K562 (cell line): ENCODE results near the gene ADORA1. TPM values are rescaled to one million over a fixed set of nuclear protein-coding genes. Genes with fewer than 3 reads are reported as not detected.

Experiments
- ATAC-seq: fragments of 200-7000 bp; cut with Tn5 transposase; 3 replicates; pipeline ENCODE4 v1.9.1; 2020; ENCODE audit warnings: moderate library complexity
- BruUV-seq: library from RNA; stranded (reverse); fragments of 400-500 nt; replicated peaks from 2 replicates; lab custom pipeline; 2021; lab: Mats Ljungman, UMichigan
- CTCF ChIA-PET: fragments of 300-600 bp; formaldehyde crosslinking; extraction: SDS; loops from one replicate; lab custom pipeline; 2021; ENCODE audit warnings: low intra/inter-chr PET ratio; lab: Yijun Ruan, JAX
- POLR2A ChIA-PET: fragments of 300-600, 350-650 bp; sonication (Branson Sonifier 250); formaldehyde crosslinking; extraction: SDS; loops from one replicate; lab custom pipeline; 2021; ENCODE audit warnings: antibody characterized with exemption, inconsistent platforms; lab: Yijun Ruan, JAX
- DNase-seq, 4 experiments: peaks; one replicate each; pipeline versions ENCODE4 v3.0.0 to v3.0.0-alpha.2; 2011 to 2018; ENCODE audit warnings: low spot score in 3 of 4, mixed read lengths in 3 of 4; ENCODE audit errors: extremely low read depth in 1 of 4
- FAIRE-seq: peaks from 2 replicates; lab custom pipeline; 2011; peaks lifted over from hg19 to GRCh38; lab: Jason Lieb, UNC
- H2AFZ ChIP-seq: 2 replicates; pipeline ENCODE4 v1.6.0; 2011; ENCODE audit warnings: low read depth, low read length, control low read depth, inconsistent platforms
- H3K27ac ChIP-seq: fragments of 200-600 bp; 3 replicates; pipeline ENCODE4 v1.8.0; 2011; ENCODE audit warnings: low read depth, mild to moderate bottlenecking, control low read depth, inconsistent platforms, low read length, moderate library complexity, mixed read lengths; ENCODE audit errors: extremely low read depth
- H3K27me3 ChIP-seq, 2 experiments: fragments of 300-600 bp in 1 of 2; 2 replicates in 1 of 2; 3 replicates in 1 of 2; pipeline versions ENCODE4 v1.6.0 to v1.8.0; 2011; ENCODE audit warnings: inconsistent platforms in 2 of 2, low read length in 2 of 2, mild to moderate bottlenecking in 1 of 2, mixed read lengths in 1 of 2, moderate library complexity in 1 of 2; ENCODE audit not compliant: control insufficient read depth in 2 of 2, insufficient read depth in 2 of 2
- H3K36me3 ChIP-seq: fragments of 300-600 bp; 3 replicates; pipeline ENCODE4 v1.8.0; 2011; ENCODE audit warnings: mild to moderate bottlenecking, low read length, inconsistent platforms; ENCODE audit not compliant: control insufficient read depth, insufficient read depth
- H3K4me1 ChIP-seq, 2 experiments: fragments of 200-600 bp in 1 of 2; replicated peaks in 1 of 2; 2 replicates in 1 of 2; 3 replicates in 1 of 2; pipeline versions ENCODE4 v1.5.1 to v1.8.0; 2011; ENCODE audit warnings: inconsistent platforms in 2 of 2, low read length in 2 of 2, mild to moderate bottlenecking in 1 of 2, mixed read lengths in 1 of 2, moderate library complexity in 1 of 2; ENCODE audit not compliant: control insufficient read depth in 2 of 2, insufficient read depth in 2 of 2
- H3K4me2 ChIP-seq: 2 replicates; pipeline ENCODE4 v1.6.1; 2011; ENCODE audit warnings: low read length, control low read depth, inconsistent platforms, mixed read lengths; ENCODE audit not compliant: insufficient read depth
- H3K4me3 ChIP-seq: fragments of 200-600 bp; sonication (generic), shearing (Covaris generic); 2 replicates; pipeline ENCODE4 v1.5.1; 2016; ENCODE audit warnings: control low read depth, inconsistent platforms
- H3K79me2 ChIP-seq: fragments of 200-600 bp; 3 replicates; pipeline ENCODE4 v1.8.0; 2011; ENCODE audit warnings: low read length, inconsistent platforms; ENCODE audit not compliant: control insufficient read depth, insufficient read depth
- H3K9ac ChIP-seq, 2 experiments: 2 replicates each; pipeline versions ENCODE4 v1.6.0 to v1.6.1; 2011; ENCODE audit warnings: low read depth in 2 of 2, low read length in 2 of 2, control low read depth in 1 of 2, inconsistent platforms in 1 of 2, mild to moderate bottlenecking in 1 of 2, mixed read lengths in 1 of 2; ENCODE audit not compliant: insufficient read depth in 1 of 2
- H3K9me1 ChIP-seq: one replicate; pipeline ENCODE4 v1.6.0; 2011; ENCODE audit warnings: inconsistent platforms, mild to moderate bottlenecking, low read length, moderate library complexity; ENCODE audit not compliant: control insufficient read depth, insufficient read depth
- H3K9me3 ChIP-seq: replicated peaks from 2 replicates; pipeline ENCODE4 v1.5.1; 2011; ENCODE audit warnings: low read depth, low read length, inconsistent platforms; ENCODE audit not compliant: control insufficient read depth, insufficient read depth
- H4K20me1 ChIP-seq: replicated peaks from 2 replicates; pipeline ENCODE4 v1.6.1; 2011; ENCODE audit warnings: low read length, inconsistent platforms, mixed read lengths; ENCODE audit not compliant: control insufficient read depth, insufficient read depth
- CBX5 ChIP-seq: IDR thresholded peaks from 2 replicates; pipeline ENCODE4 v1.6.1; 2014; ENCODE audit warnings: low read depth, borderline replicate concordance
- COPS2 ChIP-seq: fragments of 450-650 bp; conservative IDR thresholded peaks from 2 replicates; pipeline ENCODE4 v1.6.1; 2016; ENCODE audit warnings: mild to moderate bottlenecking, moderate library complexity
- CTBP1 ChIP-seq: fragments of 450-650 bp; IDR thresholded peaks from 2 replicates; pipeline ENCODE4 v1.6.1; 2016; ENCODE audit warnings: borderline replicate concordance
- DNMT1 ChIP-seq: fragments of 450-650 bp; IDR thresholded peaks from 2 replicates; pipeline ENCODE4 v1.6.1; 2016; ENCODE audit warnings: antibody characterized with exemption, mild to moderate bottlenecking
- ESRRA ChIP-seq: fragments of 450-650 bp; IDR thresholded peaks from 2 replicates; pipeline ENCODE4 v1.6.1; 2014; ENCODE audit warnings: low read depth, mild to moderate bottlenecking, moderate library complexity, borderline replicate concordance
- HDAC8 ChIP-seq: fragments of 450-650 bp; IDR thresholded peaks from 2 replicates; pipeline ENCODE4 v1.6.1; 2016; ENCODE audit warnings: mild to moderate bottlenecking, missing genetic modification characterization, moderate library complexity, missing compliant biosample characterization
- HNRNPK ChIP-seq: fragments of 200-400 bp; formaldehyde crosslinking; IDR thresholded peaks from one replicate; pipeline ENCODE4 v1.6.1; 2018; ENCODE audit warnings: mild to moderate bottlenecking, low read depth, low read length; ENCODE audit not compliant: poor library complexity, severe bottlenecking
- MCM2 ChIP-seq: fragments of 450-650 bp; IDR thresholded peaks from 2 replicates; pipeline ENCODE4 v1.6.1; 2017; ENCODE audit warnings: low read depth, mild to moderate bottlenecking
- NFIC ChIP-seq: fragments of 450-650 bp; IDR thresholded peaks from 2 replicates; pipeline ENCODE4 v1.6.1; 2017; ENCODE audit warnings: mild to moderate bottlenecking, inconsistent platforms
- NFXL1 ChIP-seq: fragments of 450-650 bp; formaldehyde crosslinking; IDR thresholded peaks from 2 replicates; pipeline ENCODE4 v1.4.0; 2021; ENCODE audit warnings: mild to moderate bottlenecking
- POLR2AphosphoS5 ChIP-seq: IDR thresholded peaks from 2 replicates; pipeline ENCODE4 v1.6.1; 2011; ENCODE audit warnings: mild to moderate bottlenecking, low read depth, low read length, moderate library complexity; ENCODE audit not compliant: control insufficient read depth, insufficient read depth
- RBFOX2 ChIP-seq: fragments of 200-400 bp; formaldehyde crosslinking; IDR thresholded peaks from 2 replicates; pipeline ENCODE4 v1.6.1; 2017; ENCODE audit warnings: low read depth, mild to moderate bottlenecking, low read length, moderate library complexity
- RBM39 ChIP-seq: fragments of 200-400 bp; formaldehyde crosslinking; optimal IDR thresholded peaks from 2 replicates; pipeline ENCODE3; 2018; ENCODE audit warnings: low read depth, low read length
- SMARCA4 ChIP-seq: fragments of 450-650 bp; IDR thresholded peaks from 2 replicates; pipeline ENCODE4 v1.6.1; 2016
- TAL1 ChIP-seq: fragments of 450-650 bp; IDR thresholded peaks from 2 replicates; pipeline ENCODE4 v1.6.1; 2016; ENCODE audit warnings: mild to moderate bottlenecking
- ZEB2 ChIP-seq: fragments of 450-650 bp; IDR thresholded peaks from 2 replicates; pipeline ENCODE4 v1.6.1; 2016
- ZNF311 ChIP-seq: fragments of 250-450 bp; sonication (Bioruptor Pico); IDR thresholded peaks from 2 replicates; pipeline ENCODE4 v1.4.0; 2020; ENCODE audit warnings: mild to moderate bottlenecking, moderate library complexity
- ZNF778 ChIP-seq: fragments of 450-650 bp; formaldehyde crosslinking; IDR thresholded peaks from 2 replicates; pipeline ENCODE4 v1.4.0; 2020; ENCODE audit warnings: mild to moderate bottlenecking, moderate library complexity
- WGBS: fragments of 100-300 bp; shearing (Covaris generic); methylation state at CpG from one replicate; pipeline ENCODE4 v1.1.6; 2016; ENCODE audit warnings: low coverage, mixed read lengths; ENCODE audit not compliant: insufficient coverage; ENCODE audit errors: missing lambda C conversion rate; 5-methylcytosine and 5-hydroxymethylcytosine counted together
- in situ Hi-C: fragments of 300-500 bp; cut with MboI; formaldehyde crosslinking; loops from 4 replicates; pipeline ENCODE4 v1.15.0; 2018; ENCODE audit warnings: inconsistent platforms, mixed read lengths
- intact Hi-C: fragments of 100-400 bp; cut with micrococcal nuclease; formaldehyde crosslinking; loops from 2 replicates; pipeline ENCODE4 v1.14.2; 2022
- polyA plus RNA-seq, 8 experiments: library from polyadenylated mRNA; depleted of rRNA in 4 of 8; stranded (reverse) in 5 of 8; unstranded in 3 of 8; fragments of >200 nt; fragmentation: Nextera tagmentation in 2 of 8; fragmentation: Illumina TruSeq in 1 of 8; extraction: Ambion mirVana in 2 of 8; extraction: Trizol in 1 of 8; gene quantifications; 2 replicates each; pipeline versions ENCODE4 v1.2.1 to v1.2.3, GENCODE V29; 2011 to 2014; ENCODE audit warnings: inconsistent platforms in 1 of 8, missing spikeins in 1 of 8
- total RNA-seq, 7 experiments: library from RNA; depleted of rRNA in 6 of 7; stranded (reverse); fragments of >200 nt in 6 of 7; fragmentation: Illumina TruSeq in 2 of 7; extraction: Trizol in 2 of 7; gene quantifications; 2 replicates each; pipeline versions ENCODE4 v1.2.1 to v1.2.3, GENCODE V29; 2011 to 2021; ENCODE audit warnings: low replicate concordance in 1 of 7
- TF ChIP-seq, protein P1 (sequence below): sonication (generic); formaldehyde crosslinking; IDR thresholded peaks from 2 replicates; pipeline ENCODE4 v1.8.0; 2022; ENCODE audit warnings: mild to moderate bottlenecking, low read depth, missing genetic modification reagents
- TF ChIP-seq, protein P2 (sequence below): fragments of 450-650 bp; IDR thresholded peaks from 2 replicates; pipeline ENCODE4 v1.6.1; 2014; ENCODE audit warnings: low read depth, mild to moderate bottlenecking, moderate library complexity, borderline replicate concordance
- TF ChIP-seq, protein P3 (sequence below), 3 experiments: IDR thresholded peaks in 2 of 3; conservative IDR thresholded peaks in 1 of 3; 2 replicates each; pipeline ENCODE4 v1.5.1; 2011 to 2012; ENCODE audit warnings: low read length in 3 of 3, mild to moderate bottlenecking in 3 of 3, control low read depth in 2 of 3, improper control_type of control experiment in 1 of 3, inconsistent platforms in 1 of 3, low read depth in 1 of 3, mixed read lengths in 1 of 3, moderate library complexity in 1 of 3; ENCODE audit not compliant: insufficient read depth in 2 of 3

ADORA1 gene
- total and polyA plus RNA-seq, 9 of the 15 experiments (the other 6 are each of a cell fraction or from before 2014, with no cell fraction given), result not detected

DNA sequence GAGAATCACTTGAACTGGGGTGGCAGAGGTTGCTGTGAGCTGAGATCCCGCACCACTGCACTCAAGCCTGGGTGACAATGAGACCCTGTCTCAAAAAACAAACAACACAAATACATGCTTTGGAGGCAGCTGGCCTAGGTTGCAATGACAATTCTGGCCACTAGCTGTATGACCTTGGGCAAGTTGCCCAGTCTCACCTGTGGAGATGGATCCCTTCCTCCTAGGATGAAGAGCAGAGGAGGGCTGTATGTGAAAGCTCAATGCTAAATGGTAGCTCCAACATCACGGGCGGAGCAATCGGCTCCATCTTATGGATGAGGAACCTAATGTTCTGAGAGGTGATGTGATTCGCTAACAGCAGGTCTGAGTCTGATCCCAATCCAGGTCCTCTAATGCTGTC is 20.6 kb downstream of the ADORA1 start:
- no peak overlapping the region for H2AFZ ChIP-seq
- CTCF ChIA-PET, result no interaction called here
- no peaks in the 10 kb centered on the region for H3K79me2 ChIP-seq
- H3K9me1 ChIP-seq, result no peaks in the 10 kb centered on the region
- H3K27me3 ChIP-seq, result peaks cover 36 to 82% of the 10 kb centered on the region in 2 experiments
- DNase-seq (peak; percentile 45 to 64 (median 54)), ATAC-seq (peak; percentile 75), FAIRE-seq (peak; percentile 83)
- no peaks in the 10 kb centered on the region for H3K9me3 ChIP-seq
- POLR2A ChIA-PET, result interaction anchor here (0.5 to 1.3 kb wide), 3 partner anchors 8 to 23 kb away, joined by 3 to 6 read pairs (median 3); no protein-coding TSS in a partner anchor
- in situ Hi-C loops, result no loop called here
- no peak overlapping the region for H3K27ac ChIP-seq
- no peak overlapping the region for H3K9ac ChIP-seq
- H4K20me1 ChIP-seq, result peaks cover 15% of the 10 kb centered on the region
- no TSS peak for BruUV-seq
- WGBS, result 7% methylated on average over 5 of the region's 5 CpGs
- H3K36me3 ChIP-seq, result no peaks in the 10 kb centered on the region
- H3K4me1 ChIP-seq, result no peaks in the 10 kb centered on the region; a peak in 1 of 5 replicates
- no peak overlapping the region for H3K4me3 ChIP-seq
- no peak overlapping the region for H3K4me2 ChIP-seq
- intact Hi-C loops, result no loop called here
- TF ChIP-seq TAL1 (no peak), NFIC (peak; percentile 94), COPS2 (no peak), MCM2 (no peak), NFXL1 (CRISPR knock-in tag) (no peak), RBFOX2 (no peak), HNRNPK (no peak), RBM39 (no peak), ZNF778 (CRISPR knock-in tag) (no peak), POLR2AphosphoS5 (no peak), ESRRA (peak; percentile 84), ZEB2 (0 out of 2 replicates have a peak, but pooled peaks have one; percentile 30), DNMT1 (no peak), CBX5 (no peak), SMARCA4 (no peak), HDAC8 (tag) (no peak), CTBP1 (peak; percentile 65), ZNF311 (CRISPR knock-in tag) (no peak)
- TF ChIP-seq, protein P1, sequence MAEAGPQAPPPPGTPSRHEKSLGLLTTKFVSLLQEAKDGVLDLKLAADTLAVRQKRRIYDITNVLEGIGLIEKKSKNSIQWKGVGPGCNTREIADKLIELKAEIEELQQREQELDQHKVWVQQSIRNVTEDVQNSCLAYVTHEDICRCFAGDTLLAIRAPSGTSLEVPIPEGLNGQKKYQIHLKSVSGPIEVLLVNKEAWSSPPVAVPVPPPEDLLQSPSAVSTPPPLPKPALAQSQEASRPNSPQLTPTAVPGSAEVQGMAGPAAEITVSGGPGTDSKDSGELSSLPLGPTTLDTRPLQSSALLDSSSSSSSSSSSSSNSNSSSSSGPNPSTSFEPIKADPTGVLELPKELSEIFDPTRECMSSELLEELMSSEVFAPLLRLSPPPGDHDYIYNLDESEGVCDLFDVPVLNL (CRISPR knock-in tag), result no peak
- TF ChIP-seq, protein P2, sequence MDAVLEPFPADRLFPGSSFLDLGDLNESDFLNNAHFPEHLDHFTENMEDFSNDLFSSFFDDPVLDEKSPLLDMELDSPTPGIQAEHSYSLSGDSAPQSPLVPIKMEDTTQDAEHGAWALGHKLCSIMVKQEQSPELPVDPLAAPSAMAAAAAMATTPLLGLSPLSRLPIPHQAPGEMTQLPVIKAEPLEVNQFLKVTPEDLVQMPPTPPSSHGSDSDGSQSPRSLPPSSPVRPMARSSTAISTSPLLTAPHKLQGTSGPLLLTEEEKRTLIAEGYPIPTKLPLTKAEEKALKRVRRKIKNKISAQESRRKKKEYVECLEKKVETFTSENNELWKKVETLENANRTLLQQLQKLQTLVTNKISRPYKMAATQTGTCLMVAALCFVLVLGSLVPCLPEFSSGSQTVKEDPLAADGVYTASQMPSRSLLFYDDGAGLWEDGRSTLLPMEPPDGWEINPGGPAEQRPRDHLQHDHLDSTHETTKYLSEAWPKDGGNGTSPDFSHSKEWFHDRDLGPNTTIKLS, result no peak
- TF ChIP-seq, protein P3, sequence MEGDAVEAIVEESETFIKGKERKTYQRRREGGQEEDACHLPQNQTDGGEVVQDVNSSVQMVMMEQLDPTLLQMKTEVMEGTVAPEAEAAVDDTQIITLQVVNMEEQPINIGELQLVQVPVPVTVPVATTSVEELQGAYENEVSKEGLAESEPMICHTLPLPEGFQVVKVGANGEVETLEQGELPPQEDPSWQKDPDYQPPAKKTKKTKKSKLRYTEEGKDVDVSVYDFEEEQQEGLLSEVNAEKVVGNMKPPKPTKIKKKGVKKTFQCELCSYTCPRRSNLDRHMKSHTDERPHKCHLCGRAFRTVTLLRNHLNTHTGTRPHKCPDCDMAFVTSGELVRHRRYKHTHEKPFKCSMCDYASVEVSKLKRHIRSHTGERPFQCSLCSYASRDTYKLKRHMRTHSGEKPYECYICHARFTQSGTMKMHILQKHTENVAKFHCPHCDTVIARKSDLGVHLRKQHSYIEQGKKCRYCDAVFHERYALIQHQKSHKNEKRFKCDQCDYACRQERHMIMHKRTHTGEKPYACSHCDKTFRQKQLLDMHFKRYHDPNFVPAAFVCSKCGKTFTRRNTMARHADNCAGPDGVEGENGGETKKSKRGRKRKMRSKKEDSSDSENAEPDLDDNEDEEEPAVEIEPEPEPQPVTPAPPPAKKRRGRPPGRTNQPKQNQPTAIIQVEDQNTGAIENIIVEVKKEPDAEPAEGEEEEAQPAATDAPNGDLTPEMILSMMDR (IDR thresholded peaks at IDR 0.05 in 2 of 3, conservative IDR thresholded peaks at IDR 0.05 in 1 of 3; ENCODE audit: insufficient read depth in 2 of 3, low read depth in 1 of 3, low read length in 3 of 3), result peak; percentile 45 to 63 (median 46); a peak in 5 of 6 replicates
